Keratinocyte (primary cell): Measurements from ENCODE around the gene KCTD17. TPM values are rescaled to one million over a fixed set of nuclear protein-coding genes. Genes with fewer than 3 reads are reported as not detected.

Source experiments
- DNase-seq: peaks from one replicate; pipeline ENCODE4 v3.0.0-alpha.2; 2011; ENCODE audit warnings: low read depth, missing footprints, low spot score
- FAIRE-seq: peaks from 2 replicates; lab custom pipeline; 2011; peaks lifted over from hg19 to GRCh38; lab: Jason Lieb, UNC
- H2AFZ ChIP-seq: 2 replicates; pipeline ENCODE4 v1.6.0; 2012; ENCODE audit warnings: low read length, control low read depth, inconsistent platforms; ENCODE audit not compliant: control insufficient read depth
- H3K27ac ChIP-seq: 2 replicates; pipeline ENCODE4 v1.5.1; 2011; ENCODE audit warnings: low read length; ENCODE audit not compliant: control insufficient read depth, insufficient read depth
- H3K27me3 ChIP-seq: 3 replicates; pipeline ENCODE4 v1.6.0; 2011; ENCODE audit warnings: low read length; ENCODE audit not compliant: control insufficient read depth, insufficient read depth; ENCODE audit errors: extremely low read depth
- H3K36me3 ChIP-seq, 2 experiments: 2 replicates in 1 of 2; 3 replicates in 1 of 2; pipeline ENCODE4 v1.5.1; 2011; ENCODE audit warnings: low read length in 2 of 2, mild to moderate bottlenecking in 1 of 2; ENCODE audit not compliant: control insufficient read depth in 2 of 2, insufficient read depth in 2 of 2; ENCODE audit errors: extremely low read depth in 1 of 2
- H3K4me1 ChIP-seq: 3 replicates; pipeline ENCODE4 v1.5.1; 2011; ENCODE audit warnings: low read length; ENCODE audit not compliant: control insufficient read depth, insufficient read depth; ENCODE audit errors: extremely low read depth
- H3K4me2 ChIP-seq: 3 replicates; pipeline ENCODE4 v1.6.0; 2011; ENCODE audit warnings: low read depth, low read length; ENCODE audit not compliant: control insufficient read depth, insufficient read depth; ENCODE audit errors: extremely low read depth
- H3K4me3 ChIP-seq, 3 experiments: fragments of 200-600 bp in 1 of 3; sonication (generic) in 1 of 3; 2 replicates in 2 of 3; 3 replicates in 1 of 3; pipeline ENCODE4 v1.5.1; 2011 to 2016; ENCODE audit warnings: low read length in 3 of 3, mild to moderate bottlenecking in 3 of 3, control low read depth in 2 of 3, inconsistent platforms in 1 of 3, low read depth in 1 of 3, mixed read lengths in 1 of 3, mixed run types in 1 of 3, moderate library complexity in 1 of 3; ENCODE audit not compliant: control insufficient read depth in 2 of 3, insufficient read depth in 2 of 3; ENCODE audit errors: extremely low read depth in 1 of 3
- H3K79me2 ChIP-seq: 2 replicates; pipeline ENCODE4 v1.6.0; 2012; ENCODE audit warnings: low read length; ENCODE audit not compliant: control insufficient read depth, insufficient read depth
- H3K9ac ChIP-seq: 3 replicates; pipeline ENCODE4 v1.6.0; 2011; ENCODE audit warnings: low read length; ENCODE audit not compliant: control insufficient read depth, insufficient read depth; ENCODE audit errors: extremely low read depth
- H3K9me1 ChIP-seq: 3 replicates; pipeline ENCODE4 v1.6.0; 2011; ENCODE audit warnings: low read length; ENCODE audit not compliant: control insufficient read depth, insufficient read depth; ENCODE audit errors: extremely low read depth
- H3K9me3 ChIP-seq: 2 replicates; pipeline ENCODE4 v1.5.1; 2012; ENCODE audit warnings: low read depth, low read length; ENCODE audit not compliant: control insufficient read depth
- H4K20me1 ChIP-seq: 3 replicates; pipeline ENCODE4 v1.6.0; 2011; ENCODE audit warnings: low read length; ENCODE audit not compliant: control insufficient read depth, insufficient read depth; ENCODE audit errors: extremely low read depth
- CTCF ChIP-seq, 3 experiments: IDR thresholded peaks in 1 of 3; conservative IDR thresholded peaks in 1 of 3; optimal IDR thresholded peaks in 1 of 3; 2 replicates in 2 of 3; 3 replicates in 1 of 3; pipeline versions ENCODE3 to v1.5.1; 2011; ENCODE audit warnings: low read length in 3 of 3, mild to moderate bottlenecking in 3 of 3, moderate library complexity in 2 of 3, control low read depth in 1 of 3, inconsistent platforms in 1 of 3; ENCODE audit not compliant: insufficient read depth in 2 of 3; ENCODE audit errors: extremely low read depth in 1 of 3
- EZH2 ChIP-seq: IDR thresholded peaks from one replicate; pipeline ENCODE4 v1.6.1; 2012; ENCODE audit warnings: inconsistent platforms, mild to moderate bottlenecking, low read length, moderate library complexity
- dilution Hi-C: fragments of 300-500 bp; cut with MboI; formaldehyde crosslinking; loops from one replicate; pipeline ENCODE4 v1.7.0; 2020; ENCODE audit warnings: low sequenced_read_pairs; ENCODE audit not compliant: extremely low pct_ligation_motif_present
- polyA plus RNA-seq, 5 experiments: library from polyadenylated mRNA; depleted of rRNA in 3 of 5; stranded (reverse) in 3 of 5; stranded (forward) in 1 of 5; unstranded in 1 of 5; fragments of >200 nt; gene quantifications; 1 replicate in 1 of 5; 2 replicates in 3 of 5; 3 replicates in 1 of 5; pipeline versions ENCODE4 v1.2.1 to v1.2.3, GENCODE V29; 2011 to 2012; ENCODE audit warnings: missing spikeins in 2 of 5, low read depth in 1 of 5, low replicate concordance in 1 of 5

Gene KCTD17
- polyA plus RNA-seq, 1 donor (not counting 4 experiments of a cell fraction or from before 2014, with no cell fraction given), result 16.3 TPM

DNA sequence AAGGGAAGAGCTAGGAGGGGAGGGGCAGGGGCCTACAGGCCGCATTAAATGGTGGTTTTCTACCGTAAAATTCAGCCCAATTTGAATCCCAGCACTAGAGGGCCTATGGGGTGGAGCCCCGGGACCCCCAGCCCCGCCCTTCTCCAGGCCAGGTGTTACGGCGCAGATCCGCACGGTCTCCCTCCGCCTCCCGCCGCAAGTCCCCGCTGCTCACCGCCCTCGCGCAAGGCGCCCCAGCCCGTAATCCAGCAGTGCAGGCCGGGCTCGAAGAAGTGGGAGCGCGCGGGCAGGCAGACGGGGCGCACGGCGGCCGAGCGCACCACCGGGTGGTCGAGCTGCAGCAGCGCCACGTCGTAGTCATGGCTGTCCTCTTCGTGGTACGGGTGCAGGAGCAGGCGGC, 17.3 kb downstream of the KCTD17 start:
- FAIRE-seq, result no peak
- Histone ChIP-seq H3K36me3 (no peaks in the 10 kb centered on the region), H3K4me3 (no peak overlapping the region), H4K20me1 (no peaks in the 10 kb centered on the region), H3K79me2 (no peaks in the 10 kb centered on the region), H3K27ac (no peak overlapping the region), H3K9me3 (no peaks in the 10 kb centered on the region), H3K9me1 (no peaks in the 10 kb centered on the region), H3K4me2 (no peak overlapping the region), H3K9ac (no peak overlapping the region), H3K4me1 (no peaks in the 10 kb centered on the region), H3K27me3 (peaks cover 11% of the 10 kb centered on the region), H2AFZ (no peak overlapping the region)
- DNase-seq, result no peak
- dilution Hi-C loops, result no loop called here
- no peak for TF ChIP-seq CTCF (optimal IDR thresholded peaks at IDR 0.05 in 1 of 3, IDR thresholded peaks at IDR 0.05 in 1 of 3, conservative IDR thresholded peaks at IDR 0.05 in 1 of 3; ENCODE audit: extremely low read depth in 1 of 3, insufficient read depth in 2 of 3, low read length in 3 of 3)
- TF ChIP-seq EZH2, result no peak

DNA sequence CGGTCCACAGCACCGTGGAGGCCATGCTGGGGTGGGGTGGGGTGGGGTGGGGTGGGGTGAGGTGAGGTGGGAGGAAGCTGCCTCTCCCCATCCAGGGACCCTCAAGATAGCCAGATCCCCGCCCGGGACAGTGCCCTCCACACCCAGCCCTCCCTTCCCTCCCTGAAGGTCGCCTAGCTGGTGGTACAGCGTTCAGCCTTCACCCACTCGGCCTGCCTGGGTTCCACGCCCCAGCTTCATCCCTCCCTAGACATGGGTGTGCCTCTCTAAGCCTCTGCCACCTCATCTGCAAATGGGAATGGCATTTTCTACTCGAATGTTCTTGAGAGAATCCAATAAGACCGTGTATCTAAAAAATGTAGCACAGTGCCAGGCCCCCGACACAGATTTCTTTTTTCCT, 17.8 kb downstream of the KCTD17 start:
- FAIRE-seq, result no peak
- dilution Hi-C loops, result no loop called here
- Histone ChIP-seq H3K4me3 (no peak overlapping the region), H3K79me2 (no peaks in the 10 kb centered on the region), H4K20me1 (no peaks in the 10 kb centered on the region), H2AFZ (no peak overlapping the region), H3K27ac (no peak overlapping the region), H3K9me3 (no peaks in the 10 kb centered on the region), H3K27me3 (peaks cover 11% of the 10 kb centered on the region), H3K4me1 (no peaks in the 10 kb centered on the region), H3K36me3 (no peaks in the 10 kb centered on the region), H3K9me1 (no peaks in the 10 kb centered on the region), H3K4me2 (no peak overlapping the region), H3K9ac (no peak overlapping the region)
- TF ChIP-seq EZH2 (no peak), CTCF (optimal IDR thresholded peaks at IDR 0.05 in 1 of 3, IDR thresholded peaks at IDR 0.05 in 1 of 3, conservative IDR thresholded peaks at IDR 0.05 in 1 of 3; ENCODE audit: extremely low read depth in 1 of 3, insufficient read depth in 2 of 3, low read length in 3 of 3) (no peak)
- DNase-seq, result no peak
